Stimulated activated CD8-positive, alpha-beta memory T cell treated with anti-CD3 and anti-CD28 coated beads, Interleukin-4, amount 100 ng/mL, for 48 hours (primary cell): Measurements from ENCODE around the gene SALL4.
"Not testable (repeated sequence)": the region's sequence is repeated elsewhere in the genome, so short reads cannot be mapped to it uniquely, and the experiment has no call there.

Experiments
- DNase-seq: peaks from one replicate; pipeline ENCODE4 v3.0.0-alpha.2; 2020

Gene SALL4

DNA sequence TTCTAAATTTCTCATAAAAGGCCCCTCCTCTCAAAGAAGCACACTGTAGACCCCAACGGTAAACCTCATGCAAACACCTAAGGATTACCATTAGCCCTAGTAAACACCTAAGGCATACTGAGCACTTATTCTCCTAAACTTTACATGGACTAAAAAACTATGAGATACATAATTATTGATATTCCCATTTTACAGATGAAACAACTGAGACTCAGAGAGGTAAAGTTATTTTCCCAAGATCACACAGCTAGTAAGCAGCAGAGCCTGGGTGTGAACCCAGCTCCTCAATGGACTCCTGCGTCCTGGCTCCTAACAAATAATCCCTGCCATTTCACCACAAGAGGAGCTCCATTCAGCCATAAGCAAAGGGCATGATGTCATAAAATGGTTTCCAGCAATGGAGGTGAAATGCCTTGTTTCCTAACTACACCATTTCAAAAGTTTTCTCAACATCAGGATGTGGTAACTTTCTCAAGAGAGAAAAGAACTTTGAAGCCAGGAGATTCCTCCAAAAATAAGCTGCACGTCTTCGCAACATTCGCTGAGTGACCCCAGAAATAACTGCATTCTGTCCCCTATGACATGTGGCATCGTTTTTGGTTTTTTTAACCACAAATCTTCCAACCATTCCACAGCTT is 38.2 kb downstream of the SALL4 start:
- no peak for DNase-seq

DNA sequence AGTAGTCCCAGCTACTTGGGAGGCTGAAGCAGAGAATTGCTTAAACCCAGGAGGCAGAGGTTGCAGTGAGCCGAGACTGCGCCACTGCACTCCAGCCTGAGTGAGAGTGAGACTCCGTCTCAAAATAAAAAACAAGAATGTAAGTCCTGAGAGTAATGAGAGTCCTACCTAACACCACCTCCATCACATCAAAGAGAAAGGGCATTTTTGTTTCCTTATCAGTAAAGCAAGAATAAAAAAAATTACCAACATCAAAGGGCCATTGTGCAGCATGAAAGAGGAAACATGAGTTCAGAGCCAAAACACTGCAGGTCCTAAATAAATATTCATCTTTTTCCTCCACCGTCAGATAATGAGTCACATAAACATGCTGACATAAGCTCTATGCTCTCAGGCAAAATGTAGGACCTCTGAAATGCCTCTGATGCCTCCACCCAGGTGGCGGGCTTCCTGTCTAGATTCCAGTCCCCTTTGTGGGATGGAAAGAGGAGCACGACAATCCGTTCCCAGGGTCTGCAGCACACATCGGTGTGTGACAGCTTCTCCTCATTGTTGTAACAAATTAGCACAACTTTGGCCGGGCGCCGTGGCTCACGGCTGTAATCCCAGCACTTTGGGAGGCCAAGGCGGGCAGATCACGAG is 41.3 kb downstream of the SALL4 start:
- DNase-seq: no peak

DNA sequence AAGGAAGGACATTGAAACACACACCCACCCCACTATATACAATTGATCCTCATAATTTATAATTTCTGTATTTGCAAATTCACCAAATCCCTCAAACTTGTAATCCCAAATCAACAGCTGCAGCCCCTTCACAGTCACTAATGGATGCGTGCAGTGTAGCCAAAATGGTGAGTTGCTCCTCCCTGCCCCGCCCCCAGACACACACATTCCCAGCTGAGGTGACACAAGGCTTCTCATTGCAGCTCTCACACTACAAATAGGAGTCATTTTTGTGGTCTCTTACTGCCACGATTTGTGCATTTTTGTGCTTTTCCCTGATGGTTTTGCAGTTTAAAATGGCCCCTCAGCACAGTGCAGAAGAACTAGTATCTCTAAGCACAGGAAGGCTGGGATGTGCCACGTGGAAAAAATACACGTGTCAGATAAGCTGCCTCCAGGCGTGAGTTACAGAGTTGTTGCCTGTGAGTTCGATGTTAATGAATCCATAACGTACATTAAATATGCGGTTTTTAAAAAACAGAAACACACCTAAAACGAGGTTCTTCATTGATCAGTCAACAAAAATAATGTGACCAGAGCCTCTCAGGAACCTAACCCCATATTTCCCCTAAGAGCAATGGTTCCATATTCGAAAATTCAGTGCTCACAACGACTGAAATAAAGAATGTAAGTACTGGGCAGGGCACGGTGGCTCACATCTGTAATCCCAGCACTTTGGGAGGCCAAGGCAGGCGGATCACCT is 42.4 kb downstream of the SALL4 start:
- no peak for DNase-seq

DNA sequence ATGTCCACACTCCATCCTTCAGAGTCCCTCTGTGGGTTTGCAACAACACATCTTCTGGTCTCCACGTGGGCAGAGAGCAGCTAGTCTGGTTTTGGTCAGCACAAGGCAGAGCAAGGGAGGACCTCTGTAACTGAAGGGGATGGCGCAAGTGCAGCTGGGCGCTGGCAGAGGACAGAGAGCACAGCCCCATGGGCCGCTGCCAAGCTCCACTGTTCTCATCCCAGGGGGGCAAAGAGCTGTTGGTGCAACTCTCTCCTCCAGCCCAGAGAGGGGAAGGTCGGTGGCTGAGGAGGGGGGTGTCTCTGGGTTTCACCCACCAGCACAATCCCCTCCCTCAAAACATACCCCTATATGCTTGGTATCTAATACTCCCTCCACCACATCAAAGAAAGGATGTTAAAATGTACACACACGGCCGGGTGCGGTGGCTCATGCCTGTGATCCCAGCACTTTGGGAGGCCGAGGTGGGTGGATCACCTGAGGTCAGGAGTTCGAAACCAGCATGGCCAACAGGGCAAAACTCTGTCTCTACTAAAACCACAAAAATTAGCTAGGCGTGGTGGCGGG is 43.3 kb downstream of the SALL4 start:
- DNase-seq: no peak

DNA sequence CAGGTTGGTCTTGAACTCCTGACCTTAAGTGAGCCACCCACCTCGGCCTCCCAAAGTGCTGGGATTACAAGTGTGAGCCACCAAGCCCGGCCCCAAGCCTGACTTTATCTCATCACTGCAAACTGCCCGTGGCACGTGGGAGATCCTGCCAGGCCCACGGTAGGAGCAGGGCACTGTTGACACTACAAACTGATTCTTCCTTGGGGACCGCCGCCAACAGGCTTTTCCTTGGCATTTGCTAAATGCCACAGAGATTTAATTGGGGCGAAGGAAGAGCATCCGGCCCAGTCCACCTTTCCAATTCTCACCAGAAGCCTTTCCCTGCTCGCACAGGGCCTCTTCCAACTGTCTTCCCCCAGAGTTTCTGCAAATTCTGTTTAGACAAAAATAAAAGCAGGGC is 45.1 kb downstream of the SALL4 start:
- no peak for DNase-seq

DNA sequence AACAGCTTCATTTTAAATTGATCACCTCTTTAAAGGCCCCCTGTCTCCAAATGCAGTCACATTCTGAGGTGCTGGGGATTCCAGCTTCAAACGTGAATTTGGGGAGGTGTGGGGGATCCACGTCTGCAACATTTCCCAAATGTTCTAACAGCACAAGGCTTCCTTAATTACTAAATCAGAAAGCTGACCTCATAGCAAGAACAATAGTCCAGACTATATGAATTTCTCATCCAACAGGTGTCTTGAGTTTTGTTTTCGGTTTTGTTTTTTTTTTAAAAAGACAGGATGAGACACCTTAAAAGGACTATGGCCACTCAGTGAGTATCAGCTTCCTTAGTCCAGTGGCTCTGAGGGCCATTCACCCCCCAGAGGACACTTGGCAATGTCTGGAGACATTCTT is 45.7 kb downstream of the SALL4 start:
- DNase-seq: no peak

DNA sequence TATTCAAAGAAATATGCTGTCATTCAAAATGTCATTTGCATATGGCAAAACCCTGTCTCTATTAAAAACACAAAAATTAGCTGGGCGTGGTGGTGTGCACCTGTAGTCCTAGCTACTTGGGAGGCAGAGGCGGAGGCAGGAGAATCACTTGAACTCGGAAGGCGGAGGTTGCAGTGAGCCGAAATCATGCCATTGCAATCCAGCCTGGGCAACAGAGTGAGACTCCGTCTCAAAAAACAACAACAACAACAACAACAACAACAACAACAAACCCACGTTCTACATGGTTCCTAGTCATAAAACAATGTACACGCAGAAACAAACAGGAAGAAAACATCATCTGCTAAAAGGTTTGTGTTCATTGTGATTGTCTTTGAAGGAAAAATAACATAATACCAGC is 49.1 kb downstream of the SALL4 start:
- not testable (repeated sequence) for DNase-seq

DNA sequence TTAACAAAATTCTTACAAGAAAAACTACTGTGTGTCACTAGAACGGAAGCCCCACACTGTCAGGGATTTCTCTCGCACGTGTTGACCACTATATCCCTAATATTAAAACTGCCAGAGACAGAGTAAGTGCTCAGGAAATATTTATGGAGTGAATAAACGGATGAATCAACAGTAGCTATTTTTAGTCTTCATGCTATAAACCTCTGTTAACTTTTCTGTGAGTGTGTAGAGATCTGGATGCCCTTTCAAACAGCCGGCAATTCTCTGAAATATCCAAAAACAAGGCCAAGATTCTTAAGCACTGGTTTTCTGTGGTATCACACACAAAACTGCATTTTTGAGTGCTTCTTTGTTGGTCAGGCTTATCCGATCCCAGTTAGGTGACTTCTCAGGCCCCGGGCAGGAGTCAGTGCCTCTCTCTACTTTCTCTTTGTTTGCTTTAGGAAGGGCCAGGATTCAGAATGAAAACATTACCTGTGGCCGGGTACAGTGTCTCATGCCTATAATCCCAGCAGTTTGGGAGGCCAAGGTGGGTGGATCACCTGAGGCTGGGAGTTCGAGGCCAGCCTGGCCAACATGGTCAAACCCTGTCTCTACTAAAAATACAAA is 49.9 kb downstream of the SALL4 start:
- DNase-seq: no peak

DNA sequence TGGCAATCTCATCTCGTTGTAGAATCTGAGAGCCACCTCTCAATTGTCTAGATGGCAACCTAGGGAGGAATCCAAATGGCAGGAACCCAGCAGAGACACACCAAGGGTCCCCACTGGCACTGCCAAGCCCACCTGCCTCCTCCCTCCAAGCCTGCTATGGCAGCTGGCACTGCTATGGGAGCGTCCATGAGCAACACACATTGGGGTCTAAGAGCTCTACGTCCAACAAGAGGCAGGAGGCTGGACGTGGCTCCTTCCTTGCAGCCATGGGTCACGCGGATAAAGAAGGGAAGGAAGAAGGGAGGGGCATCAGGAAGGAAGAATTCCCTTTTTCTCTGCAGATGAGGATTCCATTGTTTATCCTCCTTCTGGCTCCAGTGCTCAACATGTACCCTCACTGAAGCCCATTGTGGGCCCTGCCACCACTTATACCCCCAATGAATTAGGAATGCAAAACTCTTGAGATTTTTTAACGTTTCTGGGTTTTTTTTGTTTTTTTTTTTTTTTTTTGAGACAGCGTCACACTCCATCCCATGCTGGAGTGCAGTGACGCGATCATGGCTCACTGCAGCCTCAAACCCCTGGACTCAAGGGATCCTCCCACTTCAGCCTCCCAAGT is 51.4 kb downstream of the SALL4 start:
- no peak for DNase-seq

DNA sequence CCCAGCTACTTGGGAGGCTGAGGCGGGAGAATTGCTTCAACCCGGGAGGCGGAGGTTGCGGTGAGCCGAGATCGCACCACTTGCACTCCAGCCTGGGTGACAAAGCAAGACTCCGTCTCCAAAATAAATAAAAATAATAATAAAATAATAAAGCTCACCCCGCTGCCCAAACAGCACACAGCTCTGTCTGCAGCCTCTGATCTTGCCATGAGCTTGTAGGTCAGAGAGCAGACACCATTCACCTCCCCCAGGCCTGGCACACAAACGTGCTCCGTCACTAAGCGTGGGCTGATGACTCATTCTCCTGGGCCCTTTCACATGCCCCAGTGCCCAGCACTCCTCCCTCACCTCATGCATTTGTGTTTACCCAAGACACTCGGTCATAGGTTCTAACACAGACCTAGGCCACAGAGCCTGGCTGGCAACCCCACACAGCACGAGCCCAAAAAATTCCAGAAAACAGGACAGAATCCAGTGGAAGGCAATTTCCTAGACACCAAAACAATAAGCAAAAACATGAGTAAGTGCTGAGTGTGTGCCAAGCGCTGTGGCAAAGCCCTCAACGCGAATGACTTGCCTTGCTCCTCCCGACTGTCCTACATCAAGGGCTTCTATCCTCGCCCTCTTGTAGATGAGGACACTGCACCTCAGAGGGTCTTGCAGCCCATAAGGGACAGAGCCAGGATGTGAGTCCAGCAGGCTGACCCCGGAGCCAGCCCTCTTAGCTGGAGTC is 52.1 kb downstream of the SALL4 start:
- DNase-seq: peak; percentile 56

DNA sequence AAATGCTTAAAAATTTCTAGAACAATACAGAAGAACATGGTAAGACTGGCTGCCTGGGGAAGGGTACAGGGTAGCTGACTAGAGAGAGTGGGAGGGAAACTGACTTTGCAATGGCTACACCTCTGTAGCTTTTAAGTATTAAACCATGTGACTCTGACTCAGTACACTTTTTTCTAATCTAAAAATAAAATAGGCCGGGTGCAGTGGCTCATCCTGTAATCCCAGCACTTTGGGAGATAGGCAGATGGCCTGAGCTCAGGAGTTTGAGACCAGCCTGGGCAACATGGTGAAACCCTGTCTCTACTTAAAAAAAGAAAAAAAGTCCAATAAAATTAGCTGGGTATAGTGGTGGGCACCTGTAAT is 52.7 kb downstream of the SALL4 start:
- DNase-seq: no peak

DNA sequence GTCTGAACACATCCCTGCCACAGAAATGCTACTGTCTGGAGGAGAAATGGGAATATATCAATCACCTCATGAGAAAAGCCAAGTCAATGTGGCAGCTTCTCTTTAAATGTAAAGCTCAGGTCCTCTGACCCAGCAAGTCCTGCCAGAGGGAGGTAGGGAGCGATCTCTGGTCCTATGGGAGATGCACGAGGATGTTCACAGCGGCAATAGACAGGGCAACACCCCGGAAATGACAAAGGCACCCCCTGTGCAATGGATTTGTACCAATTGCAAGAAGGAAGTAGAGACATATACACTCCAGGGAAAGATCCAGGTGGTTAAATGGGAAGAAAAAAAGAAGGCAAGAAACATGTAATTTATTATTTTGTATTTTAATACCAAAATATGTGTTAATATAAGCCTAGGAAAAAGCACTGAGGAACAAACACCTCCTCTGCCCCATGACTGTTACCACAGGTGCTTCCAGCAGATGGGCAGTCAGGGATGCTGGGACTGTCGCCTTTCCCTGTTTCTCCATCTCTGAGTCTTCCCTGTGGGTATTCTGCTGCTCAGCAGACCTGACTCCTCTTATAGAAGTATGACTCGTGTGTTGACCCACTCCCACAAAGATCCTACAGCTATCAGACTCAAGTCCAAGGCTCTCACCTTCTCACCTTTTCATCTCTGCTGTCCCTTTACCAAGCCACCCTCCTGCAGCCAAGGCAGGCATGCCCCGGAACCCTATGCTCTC is 55.0 kb downstream of the SALL4 start:
- DNase-seq: no peak

DNA sequence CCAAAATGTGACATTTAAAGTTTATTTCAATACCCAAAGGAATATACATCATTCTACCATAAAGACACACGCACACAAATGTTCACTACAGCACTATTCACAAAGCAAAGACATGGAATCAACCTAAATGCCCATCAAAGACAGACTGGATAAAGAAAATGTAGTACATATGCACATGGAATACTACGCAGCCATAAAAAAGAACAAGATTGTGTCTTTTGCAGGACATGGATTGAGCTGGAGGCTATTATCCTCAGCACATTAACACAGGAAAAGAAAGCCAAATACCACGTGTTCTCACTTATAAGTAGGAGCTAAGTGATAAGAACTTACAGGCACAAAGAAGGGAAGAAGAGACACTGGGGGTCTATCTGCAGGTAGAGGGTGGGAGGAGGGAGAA is 56.5 kb downstream of the SALL4 start:
- DNase-seq: no peak

DNA sequence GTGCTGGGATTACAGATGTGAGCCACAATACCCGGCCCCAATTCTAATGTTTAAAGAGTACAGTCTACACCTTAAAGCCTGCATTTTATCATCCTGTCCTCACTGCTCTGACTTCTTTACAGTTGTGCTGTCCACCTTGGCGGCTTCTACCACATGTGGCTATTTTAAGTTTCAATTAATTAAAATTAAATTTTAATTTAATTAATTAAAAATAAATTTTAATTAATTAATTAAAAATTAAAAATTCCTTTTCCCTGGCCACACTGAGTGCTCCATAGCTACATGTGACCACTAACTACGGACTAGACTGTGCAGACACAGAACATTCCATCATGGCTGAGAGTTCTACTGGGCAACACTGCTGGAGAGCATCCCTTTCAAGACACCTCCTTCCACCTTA is 61.5 kb downstream of the SALL4 start:
- DNase-seq: no peak

DNA sequence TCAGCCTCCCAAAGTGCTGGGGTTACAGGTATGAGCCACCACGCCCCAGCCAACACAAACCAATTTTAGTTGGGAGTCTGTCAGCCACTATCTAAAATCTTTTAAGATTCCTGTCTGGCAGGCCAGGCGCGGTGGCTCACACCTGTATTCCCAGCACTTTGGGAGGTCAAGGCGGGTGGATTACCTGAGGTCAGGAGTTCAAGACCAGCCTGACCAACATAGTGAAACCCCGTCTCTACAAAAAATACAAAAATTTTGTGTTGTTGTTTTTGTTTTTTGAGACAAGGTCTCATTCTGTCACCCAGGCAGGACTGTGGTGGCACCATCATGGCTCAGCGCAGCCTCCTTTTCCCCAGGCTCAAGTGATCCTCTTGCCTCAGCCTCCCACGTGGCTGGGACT is 62.0 kb downstream of the SALL4 start:
- not testable (repeated sequence) for DNase-seq

DNA sequence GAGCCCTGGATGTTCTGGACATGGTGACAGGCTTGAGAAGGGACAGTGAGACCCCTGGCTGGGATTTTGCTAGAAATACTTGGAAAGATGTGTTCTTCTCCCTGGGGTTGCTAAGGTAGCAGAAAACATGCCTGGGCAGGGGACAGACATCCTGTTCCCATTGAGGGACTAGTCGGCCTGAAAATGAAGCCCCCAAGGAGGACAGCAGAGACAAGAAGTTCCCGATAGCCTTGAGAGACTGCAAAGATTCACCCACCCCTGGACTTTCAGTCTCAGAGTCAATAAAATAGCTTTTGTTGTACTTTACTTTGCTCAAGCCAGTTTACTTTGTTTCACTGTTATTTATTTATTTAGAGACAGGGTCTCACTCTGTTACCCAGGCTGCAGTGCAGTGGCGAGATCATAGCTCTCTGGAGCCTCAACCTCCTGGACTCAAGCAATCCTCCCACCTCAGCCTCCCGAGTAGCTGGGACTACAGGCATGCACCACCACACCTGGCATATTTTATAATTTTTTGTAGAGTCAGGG is 62.5 kb downstream of the SALL4 start:
- no peak for DNase-seq

DNA sequence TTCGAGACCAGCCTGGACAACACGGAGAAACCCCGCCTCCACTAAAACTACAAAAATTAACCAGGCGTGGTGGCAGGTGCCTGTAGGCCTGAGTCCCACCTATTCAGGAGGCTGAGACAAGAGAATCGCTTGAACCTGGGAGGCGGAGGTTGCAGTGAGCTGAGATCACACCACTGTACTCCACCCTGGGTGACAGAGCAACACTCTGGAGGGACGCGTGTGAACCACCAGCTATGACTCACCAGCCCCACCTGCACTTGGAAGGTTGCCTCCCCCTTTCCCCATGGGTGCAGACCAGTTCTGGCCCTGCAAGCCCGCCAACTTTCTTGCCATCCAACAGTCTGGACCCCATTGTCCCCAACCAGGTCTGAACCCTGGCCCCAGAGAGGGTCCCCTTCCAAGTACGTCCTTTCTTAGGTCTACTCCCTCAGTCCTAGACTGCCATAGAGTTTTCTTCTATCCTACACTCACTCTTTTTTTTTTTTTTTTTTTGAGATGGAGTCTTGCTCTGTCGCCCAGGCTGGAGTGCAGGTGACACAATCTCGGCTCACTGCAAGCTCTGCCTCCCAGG is 63.4 kb downstream of the SALL4 start:
- peak; percentile 26 for DNase-seq

DNA sequence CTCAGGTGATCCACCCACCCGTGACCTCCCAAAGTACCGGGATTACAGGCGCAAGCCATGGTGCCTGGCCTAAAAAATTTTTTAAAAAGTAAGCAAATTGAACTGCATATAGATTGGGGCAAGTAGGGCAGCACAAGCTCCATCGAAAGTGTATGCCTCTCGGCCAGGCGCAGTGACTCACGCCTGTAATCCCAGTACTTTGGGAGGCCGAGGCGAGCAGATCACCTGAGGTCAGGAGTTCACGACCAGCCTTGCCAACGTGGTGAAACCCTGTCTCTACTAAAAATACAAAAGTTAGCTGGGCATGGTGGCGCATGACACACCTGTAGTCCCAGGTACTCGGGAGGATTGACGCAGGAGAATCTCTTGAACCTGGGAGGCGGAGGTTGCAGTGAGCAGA is 64.1 kb downstream of the SALL4 start:
- DNase-seq: not testable (repeated sequence)

DNA sequence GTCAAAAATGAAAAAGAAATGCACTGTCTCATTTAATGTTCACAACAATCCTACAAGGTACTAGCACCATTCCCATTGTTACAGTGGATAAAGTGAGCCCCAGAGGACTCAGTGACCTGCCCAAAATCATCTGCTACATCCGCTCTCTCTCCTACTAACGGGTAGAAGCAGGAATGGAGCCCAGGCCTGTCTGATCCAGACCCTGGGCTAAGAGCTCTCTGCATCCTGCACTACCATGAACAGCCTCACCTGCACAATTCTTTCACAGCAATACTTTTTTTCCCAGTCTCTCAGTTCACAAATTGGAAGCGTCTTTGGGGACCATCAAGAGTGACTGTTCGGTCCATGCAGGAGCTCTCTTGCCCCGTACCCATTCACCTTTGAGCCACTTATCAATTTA is 65.4 kb downstream of the SALL4 start:
- no peak for DNase-seq

DNA sequence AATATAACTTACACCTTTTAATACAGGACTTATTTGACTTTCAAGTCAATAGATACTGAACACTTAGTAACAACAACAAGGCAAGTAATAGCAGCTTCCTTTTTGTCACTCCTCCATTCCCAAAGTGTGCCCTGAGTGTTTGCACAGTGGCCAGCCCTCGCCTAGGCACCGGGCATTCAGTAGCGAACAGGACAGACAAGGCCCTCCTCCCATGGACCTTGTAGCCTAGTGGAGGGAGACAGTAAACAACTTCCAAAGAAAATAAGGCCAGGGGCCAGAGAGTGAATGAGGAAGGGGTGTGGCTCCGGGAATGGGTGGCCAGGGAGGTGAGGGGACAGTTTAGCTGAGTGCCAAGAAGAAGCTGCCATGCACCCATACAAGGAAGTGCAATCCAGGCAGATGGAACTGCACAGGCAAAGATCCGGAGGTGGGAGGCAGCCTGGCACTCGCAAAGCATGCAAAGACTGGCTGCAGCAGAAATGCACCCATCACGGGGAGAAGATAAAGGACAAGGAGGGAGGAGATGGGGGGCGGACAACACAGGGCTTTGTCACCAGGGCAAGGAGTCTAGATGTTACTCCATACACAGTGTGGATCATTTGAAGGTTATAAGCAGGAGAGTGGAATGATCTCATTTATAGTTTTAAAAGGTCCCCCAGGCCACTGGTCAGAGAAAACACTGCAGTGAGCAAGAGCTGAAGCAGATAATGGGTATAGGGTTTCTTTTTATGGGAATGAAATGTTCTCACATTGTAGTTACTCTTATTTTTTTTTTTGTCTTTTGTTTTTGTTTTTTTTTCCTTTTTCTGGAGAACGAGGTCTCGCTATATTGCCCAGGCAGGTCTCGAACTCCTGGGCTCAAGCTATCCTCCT is 66.4 kb downstream of the SALL4 start:
- no peak for DNase-seq
